IMR-90 (cell line): ENCODE data around the gene WASHC4.

ENCODE experiments used
- BHLHE40 ChIP-seq: fragments of 150-350 bp; IDR thresholded peaks from 2 replicates; pipeline ENCODE4 v1.6.1; 2016; ENCODE audit warnings: mild to moderate bottlenecking, low read depth, low read length
- CEBPB ChIP-seq: IDR thresholded peaks from 2 replicates; pipeline ENCODE4 v1.6.1; 2012; ENCODE audit warnings: low read depth, low read length, improper control_type of control experiment
- CTCF ChIP-seq: conservative IDR thresholded peaks from 2 replicates; pipeline ENCODE4 v1.5.1; 2012; ENCODE audit warnings: mild to moderate bottlenecking, low read depth, low read length, improper control_type of control experiment
- ELK1 ChIP-seq: fragments of 150-350 bp; IDR thresholded peaks from 2 replicates; pipeline ENCODE4 v1.6.1; 2016; ENCODE audit warnings: low read depth, mild to moderate bottlenecking, low read length, moderate library complexity, borderline replicate concordance
- FOS ChIP-seq: fragments of 150-350 bp; IDR thresholded peaks from 2 replicates; pipeline ENCODE4 v1.6.1; 2016; ENCODE audit warnings: low read depth, low read length
- MAZ ChIP-seq: IDR thresholded peaks from 2 replicates; pipeline ENCODE4 v1.6.1; 2012; ENCODE audit warnings: low read depth, mild to moderate bottlenecking, low read length, improper control_type of control experiment, moderate library complexity, borderline replicate concordance
- MXI1 ChIP-seq: IDR thresholded peaks from 2 replicates; pipeline ENCODE4 v1.6.1; 2012; ENCODE audit warnings: low read depth, mild to moderate bottlenecking, low read length, moderate library complexity, borderline replicate concordance
- POLR2A ChIP-seq: IDR thresholded peaks from 2 replicates; pipeline ENCODE4 v1.6.1; 2012; ENCODE audit warnings: mild to moderate bottlenecking, low read depth, low read length
- RAD21 ChIP-seq: IDR thresholded peaks from 2 replicates; pipeline ENCODE4 v1.6.1; 2012; ENCODE audit warnings: low read length, improper control_type of control experiment
- RCOR1 ChIP-seq: IDR thresholded peaks from 2 replicates; pipeline ENCODE4 v1.6.1; 2012; ENCODE audit warnings: mild to moderate bottlenecking, low read length, improper control_type of control experiment; ENCODE audit not compliant: insufficient replicate concordance
- RFX5 ChIP-seq: IDR thresholded peaks from 2 replicates; pipeline ENCODE4 v1.8.0; 2012; ENCODE audit warnings: low read depth, mild to moderate bottlenecking, low read length, moderate library complexity
- SMC3 ChIP-seq: fragments of 150-350 bp; IDR thresholded peaks from 2 replicates; pipeline ENCODE4 v1.6.1; 2016; ENCODE audit warnings: low read depth, mild to moderate bottlenecking, antibody characterized with exemption, low read length, moderate library complexity
- USF2 ChIP-seq: fragments of 150-350 bp; IDR thresholded peaks from 2 replicates; pipeline ENCODE4 v1.6.1; 2017; ENCODE audit warnings: mild to moderate bottlenecking, antibody characterized with exemption, low read length, low read depth

GRCh38 chr12:105166736-105167135, 59.2 kb downstream of the WASHC4 start:
- TF ChIP-seq CTCF (no peak), RAD21 (no peak), POLR2A (no peak), RFX5 (no peak), FOS (no peak), CEBPB (peak; percentile 86), SMC3 (no peak), MXI1 (no peak), USF2 (no peak), BHLHE40 (no peak), ELK1 (no peak), RCOR1 (no peak), MAZ (no peak)
